Suppressor macrophage treated with lipopolysaccharide for 1 hour (primary cell): ENCODE data around the gene KMT2C.
"Not testable (repeated sequence)": the region's sequence is repeated elsewhere in the genome, so short reads cannot be mapped to it uniquely, and the experiment has no call there.

ENCODE experiments used
- DNase-seq, 3 donors: peaks; one replicate each; pipeline ENCODE4 v3.0.0-alpha.2; 2020 to 2022

KMT2C gene

GRCh38 chr7:152402384-152403250 lies 33.2 kb downstream of the KMT2C start:
- no peak for DNase-seq

- no peak for DNase-seq
These were observed 36.5 kb downstream of the KMT2C start for GRCh38 chr7:152399344-152399743.

GRCh38 chr7:152395112-152395511 lies 40.7 kb downstream of the KMT2C start:
- DNase-seq, result peak; percentile 33 to 60 (median 57)

GRCh38 chr7:152394214-152394613 lies 41.6 kb downstream of the KMT2C start:
- DNase-seq, result not testable (repeated sequence)

GRCh38 chr7:152392254-152392653 lies 43.5 kb downstream of the KMT2C start:
- no peak for DNase-seq

GRCh38 chr7:152386136-152386764 lies 49.6 kb downstream of the KMT2C start:
- not testable (repeated sequence) for DNase-seq

- DNase-seq, result not testable (repeated sequence)
These were observed 51.3 kb downstream of the KMT2C start for GRCh38 chr7:152384235-152385200.

- peak; percentile 74 to 84 (median 77) for DNase-seq
These were observed 52.2 kb downstream of the KMT2C start for GRCh38 chr7:152383341-152384234.

GRCh38 chr7:152382244-152382643 lies 53.6 kb downstream of the KMT2C start:
- no peak for DNase-seq

GRCh38 chr7:152380931-152381578 lies 54.7 kb downstream of the KMT2C start:
- DNase-seq, result not testable (repeated sequence)

GRCh38 chr7:152378497-152378896 lies 57.3 kb downstream of the KMT2C start:
- not testable (repeated sequence) for DNase-seq

- DNase-seq, result not testable (repeated sequence)
These were observed 58.9 kb downstream of the KMT2C start for GRCh38 chr7:152376716-152377484.

- DNase-seq, result no peak
These were observed 65.5 kb downstream of the KMT2C start for GRCh38 chr7:152370297-152370696.

GRCh38 chr7:152369518-152369917 lies 66.3 kb downstream of the KMT2C start:
- no peak for DNase-seq

- no peak for DNase-seq
These were observed 68.6 kb downstream of the KMT2C start for GRCh38 chr7:152367170-152367569.

- no peak for DNase-seq
These were observed 69.1 kb downstream of the KMT2C start for GRCh38 chr7:152366662-152367061.

- no peak for DNase-seq
These were observed 69.7 kb downstream of the KMT2C start for GRCh38 chr7:152365982-152366603.

GRCh38 chr7:152363798-152364197 lies 72.0 kb downstream of the KMT2C start:
- no peak for DNase-seq

GRCh38 chr7:152362128-152362926 lies 73.5 kb downstream of the KMT2C start:
- no peak for DNase-seq
